K562 (cell line): ENCODE measurements around the gene ROBO1. TPM values are rescaled to one million over a fixed set of nuclear protein-coding genes. Genes with fewer than 3 reads are reported as not detected.

Experiments
- KLF1 ChIP-seq: fragments of 450-650 bp; IDR thresholded peaks from 2 replicates; pipeline ENCODE4 v1.6.1; 2016; ENCODE audit warnings: missing genetic modification characterization, missing compliant biosample characterization
- polyA plus RNA-seq, 8 experiments: library from polyadenylated mRNA; depleted of rRNA in 4 of 8; stranded (reverse) in 5 of 8; unstranded in 3 of 8; fragments of >200 nt; fragmentation: Nextera tagmentation in 2 of 8; fragmentation: Illumina TruSeq in 1 of 8; extraction: Ambion mirVana in 2 of 8; extraction: Trizol in 1 of 8; gene quantifications; 2 replicates each; pipeline versions ENCODE4 v1.2.1 to v1.2.3, GENCODE V29; 2011 to 2014; ENCODE audit warnings: inconsistent platforms in 1 of 8, missing spikeins in 1 of 8
- total RNA-seq, 7 experiments: library from RNA; depleted of rRNA in 6 of 7; stranded (reverse); fragments of >200 nt in 6 of 7; fragmentation: Illumina TruSeq in 2 of 7; extraction: Trizol in 2 of 7; gene quantifications; 2 replicates each; pipeline versions ENCODE4 v1.2.1 to v1.2.3, GENCODE V29; 2011 to 2021; ENCODE audit warnings: low replicate concordance in 1 of 7
- TF ChIP-seq, protein P1 (sequence below): fragments of 450-650 bp; IDR thresholded peaks from 2 replicates; pipeline ENCODE4 v1.6.1; 2016; ENCODE audit warnings: low read depth

ROBO1 gene
- total and polyA plus RNA-seq, 9 of the 15 experiments (the other 6 are each of a cell fraction or from before 2014, with no cell fraction given) = 0.01 to 0.53 (median 0.17) TPM; not detected in 5

DNA sequence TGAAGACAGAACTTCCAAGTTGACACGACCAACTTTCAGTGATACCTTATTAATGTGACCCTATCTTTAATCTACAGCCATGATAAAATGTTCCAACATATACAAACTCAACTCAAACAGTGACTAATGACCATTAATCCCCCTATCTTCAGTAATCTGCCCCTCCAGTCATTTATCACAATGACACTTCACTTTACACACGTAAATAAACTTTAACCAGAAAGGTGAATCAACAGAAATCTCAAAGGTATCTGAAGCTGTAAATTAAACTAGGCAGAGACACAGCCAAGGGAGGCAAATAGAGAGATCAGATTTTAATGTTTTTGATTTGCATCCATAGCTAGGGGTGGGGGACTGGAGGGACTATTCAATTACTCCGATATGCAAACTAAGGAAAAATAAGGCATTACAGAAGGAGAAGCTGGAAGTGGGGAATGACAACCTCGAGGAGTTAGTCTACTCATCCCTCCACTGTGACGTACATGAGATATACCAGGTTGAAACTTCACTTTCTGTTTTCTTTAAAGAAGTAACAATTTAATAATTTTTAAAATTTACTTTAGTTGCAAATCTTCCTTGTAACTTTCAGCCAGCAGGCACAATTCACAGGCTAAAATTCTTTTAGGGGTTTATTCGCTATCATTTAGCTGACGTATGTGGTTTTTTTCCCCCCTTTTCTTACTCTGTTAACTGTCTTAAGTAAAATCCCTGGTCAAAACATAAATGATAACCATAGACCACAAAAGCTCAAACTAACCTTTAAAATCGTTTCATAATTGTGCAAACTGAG lies 751.0 kb downstream of the ROBO1 start (continued):
- TF ChIP-seq, protein P1, sequence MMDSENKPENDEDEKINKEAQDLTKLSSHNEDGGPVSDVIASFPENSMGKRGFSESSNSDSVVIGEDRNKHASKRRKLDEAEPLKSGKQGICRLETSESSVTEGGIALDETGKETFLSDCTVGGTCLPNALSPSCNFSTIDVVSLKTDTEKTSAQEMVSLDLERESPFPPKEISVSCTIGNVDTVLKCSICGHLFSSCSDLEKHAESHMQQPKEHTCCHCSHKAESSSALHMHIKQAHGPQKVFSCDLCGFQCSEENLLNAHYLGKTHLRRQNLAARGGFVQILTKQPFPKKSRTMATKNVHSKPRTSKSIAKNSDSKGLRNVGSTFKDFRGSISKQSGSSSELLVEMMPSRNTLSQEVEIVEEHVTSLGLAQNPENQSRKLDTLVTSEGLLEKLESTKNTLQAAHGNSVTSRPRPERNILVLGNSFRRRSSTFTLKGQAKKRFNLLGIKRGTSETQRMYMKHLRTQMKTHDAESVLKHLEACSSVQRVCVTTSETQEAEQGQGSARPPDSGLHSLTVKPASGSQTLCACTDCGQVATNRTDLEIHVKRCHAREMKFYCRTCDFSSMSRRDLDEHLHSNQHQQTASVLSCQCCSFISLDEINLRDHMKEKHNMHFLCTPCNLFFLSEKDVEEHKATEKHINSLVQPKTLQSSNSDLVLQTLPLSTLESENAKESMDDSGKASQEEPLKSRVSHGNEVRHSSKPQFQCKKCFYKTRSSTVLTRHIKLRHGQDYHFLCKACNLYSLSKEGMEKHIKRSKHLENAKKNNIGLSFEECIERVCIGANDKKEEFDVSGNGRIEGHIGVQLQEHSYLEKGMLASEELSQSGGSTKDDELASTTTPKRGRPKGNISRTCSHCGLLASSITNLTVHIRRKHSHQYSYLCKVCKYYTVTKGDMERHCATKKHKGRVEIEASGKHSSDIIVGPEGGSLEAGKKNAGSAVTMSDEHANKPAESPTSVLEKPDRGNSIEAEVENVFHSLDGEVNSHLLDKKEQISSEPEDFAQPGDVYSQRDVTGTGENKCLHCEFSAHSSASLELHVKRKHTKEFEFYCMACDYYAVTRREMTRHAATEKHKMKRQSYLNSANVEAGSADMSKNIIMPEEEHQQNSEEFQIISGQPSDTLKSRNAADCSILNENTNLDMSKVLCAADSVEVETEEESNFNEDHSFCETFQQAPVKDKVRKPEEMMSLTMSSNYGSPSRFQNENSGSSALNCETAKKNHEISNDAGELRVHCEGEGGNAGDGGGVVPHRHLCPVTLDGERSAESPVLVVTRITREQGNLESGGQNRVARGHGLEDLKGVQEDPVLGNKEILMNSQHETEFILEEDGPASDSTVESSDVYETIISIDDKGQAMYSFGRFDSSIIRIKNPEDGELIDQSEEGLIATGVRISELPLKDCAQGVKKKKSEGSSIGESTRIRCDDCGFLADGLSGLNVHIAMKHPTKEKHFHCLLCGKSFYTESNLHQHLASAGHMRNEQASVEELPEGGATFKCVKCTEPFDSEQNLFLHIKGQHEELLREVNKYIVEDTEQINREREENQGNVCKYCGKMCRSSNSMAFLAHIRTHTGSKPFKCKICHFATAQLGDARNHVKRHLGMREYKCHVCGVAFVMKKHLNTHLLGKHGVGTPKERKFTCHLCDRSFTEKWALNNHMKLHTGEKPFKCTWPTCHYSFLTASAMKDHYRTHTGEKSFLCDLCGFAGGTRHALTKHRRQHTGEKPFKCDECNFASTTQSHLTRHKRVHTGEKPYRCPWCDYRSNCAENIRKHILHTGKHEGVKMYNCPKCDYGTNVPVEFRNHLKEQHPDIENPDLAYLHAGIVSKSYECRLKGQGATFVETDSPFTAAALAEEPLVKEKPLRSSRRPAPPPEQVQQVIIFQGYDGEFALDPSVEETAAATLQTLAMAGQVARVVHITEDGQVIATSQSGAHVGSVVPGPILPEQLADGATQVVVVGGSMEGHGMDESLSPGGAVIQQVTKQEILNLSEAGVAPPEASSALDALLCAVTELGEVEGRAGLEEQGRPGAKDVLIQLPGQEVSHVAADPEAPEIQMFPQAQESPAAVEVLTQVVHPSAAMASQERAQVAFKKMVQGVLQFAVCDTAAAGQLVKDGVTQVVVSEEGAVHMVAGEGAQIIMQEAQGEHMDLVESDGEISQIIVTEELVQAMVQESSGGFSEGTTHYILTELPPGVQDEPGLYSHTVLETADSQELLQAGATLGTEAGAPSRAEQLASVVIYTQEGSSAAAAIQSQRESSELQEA = no peak
- TF ChIP-seq KLF1 (tag) = no peak
